ENCODE measurements around the gene C3orf52.

- TF ChIP-seq POLR2A (IDR thresholded peaks at IDR 0.05) (no peak), CTCF (IDR thresholded peaks at IDR 0.05) (no peak), POLR2AphosphoS5 (IDR thresholded peaks at IDR 0.05) (no peak)
These were observed 39.6 kb upstream of the C3orf52 start for GRCh38 chr3:112046599-112046998.
